HepG2 (cell line): Measurements from ENCODE around the gene TATDN3. TPM values are rescaled to one million over a fixed set of nuclear protein-coding genes. Genes with fewer than 3 reads are reported as not detected.
A peak's percentile ranks its signal among the peaks of the same experiment; 100 is the strongest.

Source experiments
- FOSL2 ChIP-seq: sonication (generic); formaldehyde crosslinking; IDR thresholded peaks from 2 replicates; pipeline ENCODE4 v1.4.0; 2020; ENCODE audit warnings: missing genetic modification reagents
- FOXP1 ChIP-seq, 2 experiments: fragments of 450-650 bp in 1 of 2; IDR thresholded peaks; 2 replicates each; pipeline ENCODE4 v1.6.1; 2017 to 2018; ENCODE audit warnings: antibody characterized with exemption in 1 of 2
- MXD4 ChIP-seq: IDR thresholded peaks from 2 replicates; pipeline ENCODE4 v1.6.1; 2016; ENCODE audit warnings: mild to moderate bottlenecking, missing biosample characterization, missing genetic modification reagents
- NKX3-1 ChIP-seq: sonication (generic); formaldehyde crosslinking; IDR thresholded peaks from 2 replicates; pipeline ENCODE4 v1.5.0; 2020; ENCODE audit warnings: missing genetic modification reagents
- RBM22 ChIP-seq: fragments of 200-400 bp; formaldehyde crosslinking; optimal IDR thresholded peaks from 2 replicates; pipeline ENCODE3; 2017; ENCODE audit warnings: mild to moderate bottlenecking, low read length, moderate library complexity
- RELA ChIP-seq: sonication (generic); formaldehyde crosslinking; IDR thresholded peaks from 2 replicates; pipeline ENCODE4 v1.4.0; 2020; ENCODE audit warnings: missing genetic modification reagents
- SMARCC2 ChIP-seq: fragments of 450-650 bp; IDR thresholded peaks from 2 replicates; pipeline ENCODE4 v1.6.1; 2017; ENCODE audit warnings: antibody characterized with exemption, mild to moderate bottlenecking
- SNAPC2 ChIP-seq: sonication (generic); formaldehyde crosslinking; IDR thresholded peaks from 2 replicates; pipeline ENCODE4 v1.8.1; 2022; ENCODE audit warnings: mild to moderate bottlenecking, missing genetic modification reagents
- SRSF1 ChIP-seq: fragments of 200-400 bp; formaldehyde crosslinking; optimal IDR thresholded peaks from 2 replicates; pipeline ENCODE3; 2017; ENCODE audit warnings: mild to moderate bottlenecking, low read depth, low read length, moderate library complexity
- SRSF9 ChIP-seq: fragments of 200-400 bp; formaldehyde crosslinking; IDR thresholded peaks from 2 replicates; pipeline ENCODE4 v1.6.1; 2018; ENCODE audit warnings: borderline replicate concordance, mild to moderate bottlenecking, low read depth, low read length; ENCODE audit not compliant: insufficient read depth, poor library complexity, severe bottlenecking
- TBX3 ChIP-seq: fragments of 450-650 bp; IDR thresholded peaks from 2 replicates; pipeline ENCODE4 v1.6.1; 2017; ENCODE audit warnings: antibody characterized with exemption, mild to moderate bottlenecking, inconsistent platforms, borderline replicate concordance
- THYN1 ChIP-seq: sonication (generic); formaldehyde crosslinking; IDR thresholded peaks from 2 replicates; pipeline ENCODE4 v1.8.1; 2023; ENCODE audit warnings: low read depth, mild to moderate bottlenecking, moderate library complexity, missing genetic modification reagents, borderline replicate concordance
- ZMAT3 ChIP-seq: sonication (generic); formaldehyde crosslinking; conservative IDR thresholded peaks from 2 replicates; pipeline ENCODE4 v1.7.0; 2021; ENCODE audit warnings: missing genetic modification reagents
- ZNF44 ChIP-seq: sonication (generic); formaldehyde crosslinking; IDR thresholded peaks from 2 replicates; pipeline ENCODE4 v1.5.1; 2020; ENCODE audit warnings: mild to moderate bottlenecking, missing genetic modification reagents
- ZNF549 ChIP-seq: sonication (generic); formaldehyde crosslinking; IDR thresholded peaks from 2 replicates; pipeline ENCODE4 v1.5.0; 2020; ENCODE audit warnings: missing genetic modification reagents
- ZNF768 ChIP-seq: sonication (generic); formaldehyde crosslinking; IDR thresholded peaks from 2 replicates; pipeline ENCODE4 v1.4.0; 2020; ENCODE audit warnings: missing genetic modification reagents
- polyA plus RNA-seq, 8 experiments: library from polyadenylated mRNA; depleted of rRNA in 3 of 8; stranded (reverse) in 7 of 8; unstranded in 1 of 8; fragments of >200 nt; fragmentation: Illumina TruSeq in 4 of 8; extraction: Trizol in 4 of 8; gene quantifications; 2 replicates each; pipeline versions ENCODE4 v1.2.1 to v1.2.3, GENCODE V29; 2011 to 2016; ENCODE audit warnings: low read depth in 4 of 8, missing spikeins in 1 of 8, mixed read lengths in 1 of 8; ENCODE audit not compliant: insufficient read depth in 1 of 8
- total RNA-seq, 5 experiments: library from RNA; depleted of rRNA; stranded (reverse); fragments of >200 nt; fragmentation: Illumina TruSeq; extraction: Trizol; gene quantifications; 2 replicates each; pipeline ENCODE4 v1.2.3, GENCODE V29; 2016; ENCODE audit warnings: low read depth in 1 of 5
- TF ChIP-seq, protein P1 (sequence below): sonication (generic); formaldehyde crosslinking; IDR thresholded peaks from 2 replicates; pipeline ENCODE4 v1.8.0; 2023; ENCODE audit warnings: mild to moderate bottlenecking, missing genetic modification reagents
- TF ChIP-seq, protein P2 (sequence below): sonication (generic); formaldehyde crosslinking; IDR thresholded peaks from 2 replicates; pipeline ENCODE4 v1.8.1; 2022; ENCODE audit warnings: mild to moderate bottlenecking, missing genetic modification reagents
- TF ChIP-seq, protein P3 (sequence below), 2 experiments: sonication (generic) in 1 of 2; formaldehyde crosslinking in 1 of 2; IDR thresholded peaks; 2 replicates each; pipeline versions ENCODE4 v1.5.1 to v1.6.1; 2011 to 2020; ENCODE audit warnings: borderline replicate concordance in 1 of 2, low read depth in 1 of 2, low read length in 1 of 2, mild to moderate bottlenecking in 1 of 2, missing genetic modification reagents in 1 of 2, moderate library complexity in 1 of 2
- TF ChIP-seq, protein P4 (sequence below): sonication (generic); formaldehyde crosslinking; IDR thresholded peaks from 2 replicates; pipeline ENCODE4 v1.5.0; 2020; ENCODE audit warnings: missing genetic modification reagents
- TF ChIP-seq, protein P5 (sequence below): IDR thresholded peaks from 2 replicates; pipeline ENCODE4 v1.6.1; 2018; ENCODE audit warnings: missing genetic modification reagents, mild to moderate bottlenecking, missing compliant biosample characterization
- TF ChIP-seq, protein P6 (sequence below): sonication (generic); formaldehyde crosslinking; IDR thresholded peaks from 2 replicates; pipeline ENCODE4 v1.4.0; 2020; ENCODE audit warnings: mild to moderate bottlenecking, missing genetic modification reagents

The TATDN3 gene
- total and polyA plus RNA-seq, 2 of the 13 experiments (the other 11 are each of a cell fraction or from before 2014, with no cell fraction given) = 7.3 to 8.6 TPM

DNA sequence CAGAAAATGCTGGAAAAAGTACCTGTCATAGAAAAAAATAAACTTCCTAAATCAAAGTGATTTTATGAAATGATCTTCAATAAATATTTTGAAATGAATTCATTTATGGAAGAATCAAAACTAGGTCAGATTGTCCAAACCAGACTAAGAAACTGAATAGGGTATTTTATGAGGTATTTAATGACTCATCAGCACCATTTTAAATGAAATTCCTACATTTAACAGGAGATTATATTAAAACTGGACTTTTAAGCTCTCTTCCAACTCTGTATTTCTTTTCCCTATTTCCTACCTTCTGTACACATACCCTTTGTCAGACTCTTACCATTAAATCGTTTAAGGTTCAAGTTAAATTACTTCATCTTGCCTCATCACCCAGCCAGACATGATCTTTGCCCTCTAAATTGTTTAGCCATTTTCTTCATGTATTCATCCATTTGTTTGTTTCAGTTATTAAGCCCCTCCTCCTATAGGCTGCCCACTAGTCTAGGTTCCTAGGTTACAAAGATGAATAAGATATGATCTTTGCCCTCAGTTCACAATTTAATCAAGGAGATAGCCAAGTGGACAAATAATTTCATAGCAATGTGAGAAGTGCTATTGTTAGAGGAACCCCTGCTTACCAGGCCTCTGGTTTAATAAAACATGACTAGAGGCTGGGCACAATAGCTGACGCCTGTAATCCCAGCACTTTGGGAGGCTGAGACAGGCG, 25.0 kb downstream of the TATDN3 start (continued):
- TF ChIP-seq TBX3 (no peak), NKX3-1 (CRISPR knock-in tag) (no peak), ZMAT3 (CRISPR knock-in tag) (no peak), SRSF9 (no peak), RBM22 (no peak), SNAPC2 (no peak), ZNF549 (no peak), ZNF44 (no peak), FOSL2 (CRISPR knock-in tag) (no peak), RELA (CRISPR knock-in tag) (no peak), ZNF768 (CRISPR knock-in tag) (no peak), THYN1 (CRISPR knock-in tag) (no peak), SRSF1 (no peak), FOXP1 (IDR thresholded peaks at IDR 0.05) (no peak), FOXP1 (CRISPR knock-in tag; IDR thresholded peaks at IDR 0.05) (peak; percentile 78; the same call in 1 of the 2 replicates), SMARCC2 (no peak), MXD4 (CRISPR knock-in tag) (no peak)
- TF ChIP-seq, protein P1, sequence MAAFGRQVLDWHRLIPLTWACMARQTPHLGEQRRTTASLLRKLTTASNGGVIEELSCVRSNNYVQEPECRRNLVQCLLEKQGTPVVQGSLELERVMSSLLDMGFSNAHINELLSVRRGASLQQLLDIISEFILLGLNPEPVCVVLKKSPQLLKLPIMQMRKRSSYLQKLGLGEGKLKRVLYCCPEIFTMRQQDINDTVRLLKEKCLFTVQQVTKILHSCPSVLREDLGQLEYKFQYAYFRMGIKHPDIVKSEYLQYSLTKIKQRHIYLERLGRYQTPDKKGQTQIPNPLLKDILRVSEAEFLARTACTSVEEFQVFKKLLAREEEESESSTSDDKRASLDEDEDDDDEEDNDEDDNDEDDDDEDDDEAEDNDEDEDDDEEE = no peak
- TF ChIP-seq, protein P2, sequence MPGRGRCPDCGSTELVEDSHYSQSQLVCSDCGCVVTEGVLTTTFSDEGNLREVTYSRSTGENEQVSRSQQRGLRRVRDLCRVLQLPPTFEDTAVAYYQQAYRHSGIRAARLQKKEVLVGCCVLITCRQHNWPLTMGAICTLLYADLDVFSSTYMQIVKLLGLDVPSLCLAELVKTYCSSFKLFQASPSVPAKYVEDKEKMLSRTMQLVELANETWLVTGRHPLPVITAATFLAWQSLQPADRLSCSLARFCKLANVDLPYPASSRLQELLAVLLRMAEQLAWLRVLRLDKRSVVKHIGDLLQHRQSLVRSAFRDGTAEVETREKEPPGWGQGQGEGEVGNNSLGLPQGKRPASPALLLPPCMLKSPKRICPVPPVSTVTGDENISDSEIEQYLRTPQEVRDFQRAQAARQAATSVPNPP = 0 out of 2 replicates have a peak, but pooled peaks have one; percentile 63
- TF ChIP-seq, protein P3, sequence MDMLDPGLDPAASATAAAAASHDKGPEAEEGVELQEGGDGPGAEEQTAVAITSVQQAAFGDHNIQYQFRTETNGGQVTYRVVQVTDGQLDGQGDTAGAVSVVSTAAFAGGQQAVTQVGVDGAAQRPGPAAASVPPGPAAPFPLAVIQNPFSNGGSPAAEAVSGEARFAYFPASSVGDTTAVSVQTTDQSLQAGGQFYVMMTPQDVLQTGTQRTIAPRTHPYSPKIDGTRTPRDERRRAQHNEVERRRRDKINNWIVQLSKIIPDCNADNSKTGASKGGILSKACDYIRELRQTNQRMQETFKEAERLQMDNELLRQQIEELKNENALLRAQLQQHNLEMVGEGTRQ (IDR thresholded peaks at IDR 0.05; ENCODE audit: low read depth, low read length) = no peak
- TF ChIP-seq, protein P3 (CRISPR knock-in tag; IDR thresholded peaks at IDR 0.05; ENCODE audit: borderline replicate concordance) = no peak
- TF ChIP-seq, protein P4, sequence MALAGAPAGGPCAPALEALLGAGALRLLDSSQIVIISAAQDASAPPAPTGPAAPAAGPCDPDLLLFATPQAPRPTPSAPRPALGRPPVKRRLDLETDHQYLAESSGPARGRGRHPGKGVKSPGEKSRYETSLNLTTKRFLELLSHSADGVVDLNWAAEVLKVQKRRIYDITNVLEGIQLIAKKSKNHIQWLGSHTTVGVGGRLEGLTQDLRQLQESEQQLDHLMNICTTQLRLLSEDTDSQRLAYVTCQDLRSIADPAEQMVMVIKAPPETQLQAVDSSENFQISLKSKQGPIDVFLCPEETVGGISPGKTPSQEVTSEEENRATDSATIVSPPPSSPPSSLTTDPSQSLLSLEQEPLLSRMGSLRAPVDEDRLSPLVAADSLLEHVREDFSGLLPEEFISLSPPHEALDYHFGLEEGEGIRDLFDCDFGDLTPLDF (CRISPR knock-in tag) = no peak
- TF ChIP-seq, protein P5, sequence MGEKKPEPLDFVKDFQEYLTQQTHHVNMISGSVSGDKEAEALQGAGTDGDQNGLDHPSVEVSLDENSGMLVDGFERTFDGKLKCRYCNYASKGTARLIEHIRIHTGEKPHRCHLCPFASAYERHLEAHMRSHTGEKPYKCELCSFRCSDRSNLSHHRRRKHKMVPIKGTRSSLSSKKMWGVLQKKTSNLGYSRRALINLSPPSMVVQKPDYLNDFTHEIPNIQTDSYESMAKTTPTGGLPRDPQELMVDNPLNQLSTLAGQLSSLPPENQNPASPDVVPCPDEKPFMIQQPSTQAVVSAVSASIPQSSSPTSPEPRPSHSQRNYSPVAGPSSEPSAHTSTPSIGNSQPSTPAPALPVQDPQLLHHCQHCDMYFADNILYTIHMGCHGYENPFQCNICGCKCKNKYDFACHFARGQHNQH (CRISPR knock-in tag) = no peak
- TF ChIP-seq, protein P6, sequence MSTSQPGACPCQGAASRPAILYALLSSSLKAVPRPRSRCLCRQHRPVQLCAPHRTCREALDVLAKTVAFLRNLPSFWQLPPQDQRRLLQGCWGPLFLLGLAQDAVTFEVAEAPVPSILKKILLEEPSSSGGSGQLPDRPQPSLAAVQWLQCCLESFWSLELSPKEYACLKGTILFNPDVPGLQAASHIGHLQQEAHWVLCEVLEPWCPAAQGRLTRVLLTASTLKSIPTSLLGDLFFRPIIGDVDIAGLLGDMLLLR (CRISPR knock-in tag) = no peak
